Pons (tissue), 1 donor: ENCODE results near the gene CCT8L2.
A peak's percentile ranks its signal among the peaks of the same experiment; 100 is the strongest.
"Not testable (repeated sequence)": the region's sequence is repeated elsewhere in the genome, so short reads cannot be mapped to it uniquely, and the experiment has no call there.

ENCODE experiments used
- DNase-seq: peaks from one replicate; pipeline ENCODE4 v3.0.0-alpha.2; 2016; ENCODE audit warnings: low spot score

CCT8L2 gene, protein sequence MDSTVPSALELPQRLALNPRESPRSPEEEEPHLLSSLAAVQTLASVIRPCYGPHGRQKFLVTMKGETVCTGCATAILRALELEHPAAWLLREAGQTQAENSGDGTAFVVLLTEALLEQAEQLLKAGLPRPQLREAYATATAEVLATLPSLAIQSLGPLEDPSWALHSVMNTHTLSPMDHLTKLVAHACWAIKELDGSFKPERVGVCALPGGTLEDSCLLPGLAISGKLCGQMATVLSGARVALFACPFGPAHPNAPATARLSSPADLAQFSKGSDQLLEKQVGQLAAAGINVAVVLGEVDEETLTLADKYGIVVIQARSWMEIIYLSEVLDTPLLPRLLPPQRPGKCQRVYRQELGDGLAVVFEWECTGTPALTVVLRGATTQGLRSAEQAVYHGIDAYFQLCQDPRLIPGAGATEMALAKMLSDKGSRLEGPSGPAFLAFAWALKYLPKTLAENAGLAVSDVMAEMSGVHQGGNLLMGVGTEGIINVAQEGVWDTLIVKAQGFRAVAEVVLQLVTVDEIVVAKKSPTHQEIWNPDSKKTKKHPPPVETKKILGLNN

DNA sequence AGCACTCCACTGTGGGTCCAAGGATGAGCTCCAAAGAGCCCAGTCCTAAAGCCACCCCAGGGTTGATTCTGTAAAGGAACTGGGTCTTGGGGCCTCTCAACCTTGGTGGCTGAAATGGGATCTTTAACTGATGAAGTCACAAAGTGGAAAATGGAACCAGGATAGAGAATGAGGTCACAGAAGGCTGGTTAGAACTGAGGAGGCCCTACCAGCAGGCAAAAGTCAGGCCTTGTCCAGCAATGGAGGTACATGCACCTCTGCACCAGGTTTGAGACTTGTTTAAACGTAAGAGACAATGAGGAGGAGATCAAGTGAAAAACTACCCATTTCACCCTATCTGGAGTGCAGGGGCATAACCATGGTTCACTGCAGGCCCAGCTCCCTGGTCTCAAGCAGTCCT lies at the start of gene CCT8L2:
TSS of gene CCT8L2 (minus strand) at position 101 of the 400 bp plus-strand sequence. CDS start 260 bp downstream, outside the sequence.
- not testable (repeated sequence) for DNase-seq

DNA sequence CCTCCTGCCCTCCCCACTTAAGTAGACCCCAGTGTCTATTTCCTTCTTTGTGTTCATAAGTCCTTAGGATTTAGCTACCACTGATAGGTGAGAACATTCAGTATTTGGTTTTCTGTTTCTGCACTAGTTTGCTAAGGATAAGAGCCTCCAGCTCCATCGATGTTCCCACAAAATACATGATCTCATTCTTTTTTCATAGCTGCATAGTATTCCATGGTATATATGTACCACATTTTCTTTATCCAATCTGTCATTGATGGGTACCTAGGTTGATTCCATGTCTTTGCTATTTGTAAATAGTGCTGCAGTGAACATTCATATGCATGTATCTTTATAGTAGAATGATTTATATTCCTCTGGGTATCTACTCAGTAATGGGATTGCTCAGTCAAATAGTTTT lies 42.8 kb upstream of the CCT8L2 start:
- DNase-seq: not testable (repeated sequence)

DNA sequence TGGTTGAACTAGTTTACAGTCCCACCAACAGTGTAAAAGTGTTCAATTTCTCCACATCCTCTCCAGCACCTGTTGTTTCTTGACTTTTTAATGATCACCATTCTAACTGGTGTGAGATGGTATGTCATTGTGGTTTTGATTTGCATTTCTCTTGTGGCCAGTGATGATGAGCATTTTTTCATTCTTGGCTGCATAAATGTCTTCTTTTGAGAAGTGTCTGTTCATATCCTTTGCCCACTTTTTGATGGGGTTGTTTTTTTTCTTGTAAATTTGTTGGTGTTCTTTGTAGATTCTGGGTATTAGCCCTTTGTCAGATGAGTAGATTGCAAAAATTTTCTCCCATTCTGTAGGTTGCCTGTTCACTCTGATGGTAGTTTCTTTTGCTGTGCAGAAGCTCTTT lies 41.5 kb upstream of the CCT8L2 start:
- not testable (repeated sequence) for DNase-seq

DNA sequence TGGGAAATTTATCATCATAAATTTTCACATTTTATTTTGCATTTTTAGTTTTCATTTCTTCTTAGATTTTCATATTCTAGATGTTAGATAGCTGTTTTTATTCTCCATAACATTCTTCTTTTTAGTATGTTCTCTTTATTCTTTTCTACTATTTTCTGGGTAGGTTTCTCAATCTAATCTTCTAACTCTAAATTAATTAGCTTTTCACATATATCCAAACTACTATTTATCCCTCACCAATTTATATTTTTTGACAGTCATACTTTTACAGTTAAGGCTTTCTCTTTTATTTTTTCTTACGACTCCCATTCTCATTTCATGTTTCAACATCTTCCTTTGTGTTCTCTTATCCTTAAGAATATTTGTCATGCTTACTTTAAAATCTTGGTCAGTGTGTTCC lies 35.9 kb upstream of the CCT8L2 start:
- not testable (repeated sequence) for DNase-seq

DNA sequence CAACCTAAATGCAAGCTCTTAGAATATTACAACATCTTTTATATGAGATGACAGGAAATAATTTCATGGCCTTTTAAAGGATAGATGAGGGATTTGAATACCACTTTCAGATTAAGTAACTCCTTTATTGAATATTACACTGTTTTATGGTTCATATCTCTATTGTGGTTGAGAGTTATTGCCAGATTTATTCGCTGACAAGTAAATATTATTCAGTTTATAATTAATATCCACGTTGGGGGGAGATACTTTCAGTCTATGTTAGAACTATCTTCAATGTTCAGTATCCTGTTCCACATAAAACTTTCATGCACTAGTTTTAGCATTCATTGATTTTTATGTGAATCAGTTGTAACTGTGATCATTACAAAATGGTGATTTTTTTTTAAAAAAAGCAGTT lies 32.4 kb upstream of the CCT8L2 start:
- DNase-seq: not testable (repeated sequence)

DNA sequence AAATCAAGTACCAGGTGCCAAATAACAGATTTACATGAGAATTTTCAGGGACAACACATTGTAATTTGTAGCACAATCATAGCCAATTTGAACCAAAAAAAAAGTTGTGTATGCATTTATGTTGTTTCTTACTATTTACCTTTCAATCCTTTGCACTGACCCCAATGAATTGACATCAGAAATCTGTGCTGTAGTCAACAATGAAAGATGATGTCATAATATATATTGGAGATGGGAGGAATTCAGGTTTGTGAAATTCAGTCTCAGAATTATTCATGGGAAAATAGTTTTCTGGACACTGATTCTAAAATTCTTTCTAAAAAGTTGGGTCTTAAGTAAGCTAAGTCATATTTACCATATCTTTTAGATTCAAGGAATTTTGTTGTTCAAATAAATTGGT lies 31.0 kb upstream of the CCT8L2 start:
- DNase-seq: not testable (repeated sequence)

DNA sequence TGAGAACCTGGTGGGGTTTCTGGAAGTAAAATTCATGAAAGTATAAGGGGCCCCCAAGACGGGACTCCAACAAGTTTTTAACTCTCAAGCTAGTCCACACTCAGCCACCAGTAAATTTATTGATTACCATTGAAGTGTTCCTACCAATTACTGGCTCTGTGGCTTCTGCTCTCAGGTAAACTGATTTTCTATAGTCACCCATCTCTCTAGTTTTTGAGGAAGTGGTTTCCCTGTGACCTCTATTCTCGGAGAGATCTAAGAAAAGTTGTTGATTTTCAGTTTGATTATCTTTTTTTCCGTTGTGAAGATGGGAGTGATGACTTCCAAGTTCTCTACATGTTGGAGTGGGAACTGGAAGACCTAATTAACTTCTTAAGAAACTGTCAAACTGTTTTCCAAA lies 24.9 kb upstream of the CCT8L2 start:
- not testable (repeated sequence) for DNase-seq

DNA sequence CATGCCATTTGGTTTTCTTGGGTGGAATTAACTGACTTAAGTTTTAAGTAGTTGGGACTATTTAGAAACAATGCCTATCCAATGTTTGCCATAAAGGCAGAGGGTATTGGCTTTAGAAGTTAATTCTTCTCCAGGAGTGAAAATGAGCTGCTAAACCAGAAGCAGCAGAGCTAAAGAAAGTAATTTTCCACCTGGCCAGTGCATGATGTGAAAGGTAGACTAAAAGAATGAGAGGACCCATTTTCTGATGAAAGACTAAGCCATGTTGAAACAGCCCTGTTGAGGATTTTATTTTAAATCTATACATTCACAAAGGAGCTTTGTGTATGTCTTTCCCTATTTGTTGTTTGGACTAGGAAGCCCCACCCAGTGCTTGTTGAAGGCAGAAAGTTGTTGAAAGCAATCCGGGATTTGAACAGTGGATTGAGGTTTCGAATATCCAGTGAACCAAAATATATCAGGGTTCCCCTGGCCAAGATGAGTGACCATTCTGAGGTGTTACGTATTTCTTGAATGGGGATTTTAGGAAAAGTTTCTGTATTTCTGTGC lies 23.9 kb upstream of the CCT8L2 start:
- DNase-seq: not testable (repeated sequence)

DNA sequence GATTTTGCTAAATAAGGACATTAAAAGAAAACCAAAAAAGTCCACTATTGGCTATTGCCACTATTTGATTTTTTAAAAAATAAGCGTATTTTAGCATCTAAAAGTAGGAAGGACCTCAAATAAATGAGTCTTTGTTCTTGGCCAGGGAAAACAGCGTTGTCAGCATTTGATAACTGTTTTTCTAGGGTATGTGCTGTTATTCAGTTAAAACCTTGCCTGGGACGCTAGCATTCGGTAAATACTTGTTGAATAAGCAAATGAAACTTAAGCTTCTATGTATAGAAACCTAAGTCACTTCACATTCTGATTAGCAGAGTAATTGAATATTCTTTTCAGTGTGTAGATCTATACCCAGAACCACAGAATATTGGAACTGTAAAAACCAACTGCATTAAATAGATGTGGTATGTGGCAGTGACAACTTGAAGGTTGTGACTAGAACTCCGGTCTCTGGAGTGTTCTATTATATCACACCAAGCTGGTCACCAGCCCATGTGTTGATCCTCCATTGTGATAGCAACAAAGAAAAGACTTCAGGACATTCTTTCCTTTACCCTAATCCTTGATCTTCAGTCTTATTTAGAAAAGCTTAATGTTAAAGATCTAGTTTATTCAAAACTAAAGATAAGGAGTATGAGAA lies 23.1 kb upstream of the CCT8L2 start:
- DNase-seq: not testable (repeated sequence)

DNA sequence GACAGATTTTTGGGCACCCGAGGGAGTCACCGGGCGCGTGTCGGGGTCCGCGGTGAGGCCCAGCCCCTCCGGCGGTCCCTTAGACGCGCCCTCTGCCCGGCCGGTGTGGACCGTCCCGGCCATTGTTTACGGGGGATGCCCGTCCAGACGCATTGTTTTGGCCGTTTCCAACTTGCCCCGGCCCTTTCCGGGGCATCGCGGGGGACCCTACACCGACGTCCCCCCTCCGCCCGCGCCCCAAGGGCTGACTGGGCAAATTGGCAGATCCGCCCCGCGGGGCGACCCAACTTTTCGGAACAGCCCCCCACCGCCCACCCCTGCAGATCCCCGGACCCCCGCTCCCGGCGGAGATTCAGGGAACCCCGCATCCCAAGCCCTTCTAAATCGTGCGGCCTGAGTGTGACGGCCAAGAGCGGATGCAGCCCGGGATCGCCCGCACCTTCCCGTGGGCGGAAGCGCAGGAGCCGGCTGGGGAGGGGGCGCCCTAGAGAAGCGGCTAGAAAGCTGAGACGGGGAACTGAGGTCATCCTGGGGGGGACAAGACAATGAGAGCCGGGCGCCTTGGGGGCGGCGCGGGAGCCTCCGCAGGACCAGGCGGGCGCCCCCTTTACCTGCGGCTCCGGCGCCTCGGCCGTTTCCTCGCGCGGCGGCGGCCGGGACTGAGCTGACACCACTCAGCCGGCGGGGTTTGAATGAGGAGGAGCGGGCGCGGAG lies 17.1 kb upstream of the CCT8L2 start:
- DNase-seq: no peak

DNA sequence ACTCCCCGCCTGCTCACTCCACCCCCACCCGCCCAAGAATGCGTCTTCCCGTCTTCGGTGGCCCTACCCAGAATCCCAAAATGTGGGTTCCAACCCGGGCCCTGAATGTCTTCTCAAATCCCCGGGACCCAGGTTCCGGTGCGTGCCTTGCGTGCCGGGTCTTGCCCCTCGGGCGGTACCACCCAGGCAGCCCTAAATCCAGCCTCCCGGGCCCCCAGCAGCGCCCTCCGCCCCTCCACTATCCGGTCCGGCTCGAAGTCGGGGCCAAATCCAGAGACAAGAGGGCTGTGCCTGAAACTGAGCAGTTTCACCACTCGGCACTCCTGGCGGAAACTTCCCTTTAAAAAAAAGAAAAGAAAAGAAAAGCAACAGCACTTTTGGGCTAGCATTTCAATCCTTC lies 16.3 kb upstream of the CCT8L2 start:
- DNase-seq: no peak

DNA sequence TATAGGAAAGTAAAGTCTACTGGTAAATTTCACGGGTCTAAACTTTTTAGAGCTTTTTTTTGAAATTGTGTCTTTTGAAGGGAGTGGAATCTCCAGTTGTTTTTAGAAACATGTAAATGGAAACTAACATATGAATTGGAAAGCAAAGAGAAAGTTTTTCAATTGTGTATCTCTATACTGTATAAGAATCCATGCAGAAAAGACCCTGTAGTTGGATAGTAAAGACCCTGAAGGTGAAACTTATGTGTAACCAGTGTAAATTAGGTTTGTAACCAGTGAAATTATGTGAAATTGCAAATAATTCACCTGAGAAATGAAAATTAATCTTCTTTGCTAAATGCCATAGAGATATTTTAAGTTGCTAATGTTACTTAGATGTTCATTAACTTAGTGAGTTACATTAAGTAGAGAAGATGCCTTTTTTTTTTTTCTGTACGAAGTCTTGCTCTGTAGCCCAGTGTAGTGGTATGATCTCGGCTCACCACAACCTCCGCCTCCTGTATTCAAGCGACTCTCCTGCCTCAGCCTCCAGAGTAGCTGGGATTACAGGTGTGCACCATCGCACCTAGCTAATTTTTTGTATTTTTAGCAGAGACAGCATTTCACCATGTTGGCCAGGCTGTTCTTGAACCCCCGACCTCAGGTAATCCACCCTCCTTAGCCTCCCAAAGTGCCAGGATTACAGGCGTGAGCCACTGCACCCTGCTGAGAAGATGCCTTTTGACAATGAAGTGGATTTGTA lies 11.8 kb upstream of the CCT8L2 start:
- not testable (repeated sequence) for DNase-seq

DNA sequence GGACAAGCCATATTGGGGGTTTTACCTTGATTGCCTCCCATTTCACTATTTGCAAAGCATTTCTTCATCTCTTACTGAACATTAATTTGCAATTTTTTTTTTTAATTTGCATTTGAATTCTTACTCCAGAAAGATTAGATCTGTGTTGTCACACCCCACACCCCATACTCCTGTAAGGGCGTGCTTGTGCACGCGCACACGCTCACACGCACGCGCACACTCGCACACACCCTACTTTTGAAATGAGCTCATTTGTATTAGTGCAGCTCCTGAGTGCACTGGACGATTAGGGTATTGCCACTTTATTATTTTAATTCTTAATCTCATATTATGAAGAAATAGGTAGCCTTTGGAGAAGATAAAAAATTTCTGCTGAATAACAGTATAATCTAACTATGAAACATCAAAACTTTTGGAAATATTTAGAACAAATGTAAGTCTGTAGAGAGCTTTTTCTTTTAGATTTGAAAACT lies 11.2 kb upstream of the CCT8L2 start:
- not testable (repeated sequence) for DNase-seq

DNA sequence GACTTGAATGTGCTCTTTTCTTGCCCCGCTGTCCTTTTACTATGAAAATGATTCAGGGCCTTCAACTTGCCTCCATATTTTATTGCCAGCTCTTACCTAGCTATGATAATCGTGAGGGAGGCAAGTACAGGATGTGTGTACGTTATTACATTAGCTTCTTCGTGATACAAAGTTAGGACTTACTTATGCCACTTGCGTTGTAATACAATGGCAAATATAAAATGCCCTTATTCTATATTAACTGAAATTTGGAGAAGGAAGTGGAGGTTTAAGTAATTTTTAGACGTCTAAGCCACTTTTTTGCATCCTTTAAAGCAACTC lies 10.8 kb upstream of the CCT8L2 start:
- peak; percentile 8 for DNase-seq

DNA sequence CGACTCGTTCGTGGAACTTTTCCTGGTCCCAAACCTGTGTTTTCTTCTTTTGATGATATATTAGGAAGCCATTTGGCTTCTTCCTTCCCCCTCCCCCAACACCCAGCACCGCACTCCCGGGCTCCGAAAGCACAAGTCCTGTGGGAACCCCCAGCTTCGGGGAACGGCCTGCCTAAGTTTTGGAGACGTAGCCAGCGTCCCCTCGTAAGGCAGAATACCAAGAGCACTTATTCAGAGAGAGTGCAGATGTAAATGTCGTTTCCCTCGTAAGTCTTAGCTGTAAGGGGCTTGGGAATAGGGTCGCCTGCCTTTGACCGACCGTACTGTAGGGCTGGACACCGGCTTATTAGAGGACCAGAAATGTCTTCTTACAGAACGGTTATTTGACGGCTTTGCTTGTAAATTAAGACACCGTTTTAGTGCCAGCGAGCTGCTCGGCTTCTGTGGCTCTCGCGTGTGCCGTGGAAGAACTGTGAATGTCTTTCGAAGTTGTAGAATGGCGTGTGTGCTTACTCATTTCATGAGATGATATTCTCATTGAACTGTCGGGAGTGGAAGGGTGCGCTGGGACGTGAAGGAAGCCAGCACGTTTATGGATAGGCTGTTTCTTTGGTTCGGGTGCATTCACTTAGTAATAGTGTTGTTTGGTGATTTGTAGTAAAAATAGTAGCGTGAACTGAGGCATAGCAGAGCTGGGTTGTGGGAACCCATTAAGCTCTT lies 10.3 kb upstream of the CCT8L2 start:
- DNase-seq: peak; percentile 7

DNA sequence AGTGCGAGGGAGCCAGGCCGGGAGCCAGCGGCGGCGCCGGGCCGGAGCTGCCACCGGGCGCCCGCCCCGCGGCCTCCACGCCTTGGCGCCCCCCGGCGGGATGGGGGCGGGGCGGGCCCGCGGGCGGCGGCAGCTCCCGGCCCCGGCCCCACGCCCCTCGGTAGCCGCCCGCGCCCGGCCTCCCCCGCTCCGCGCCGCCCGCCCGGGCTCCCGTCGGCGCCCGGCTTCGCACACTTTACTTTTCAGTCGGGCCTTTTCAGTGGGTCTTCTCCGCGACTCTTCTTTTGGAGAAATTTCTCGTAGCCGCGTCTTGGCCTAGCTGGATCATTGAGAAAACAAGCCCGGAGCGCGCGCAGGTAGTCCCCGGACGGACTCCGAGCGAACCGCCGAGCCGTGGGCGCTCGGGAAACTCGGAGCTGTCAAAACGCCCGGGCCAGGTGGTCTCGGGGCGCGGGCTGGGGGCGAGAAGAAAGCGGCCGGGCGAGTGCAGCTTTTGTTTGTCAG lies 9.7 kb upstream of the CCT8L2 start:
- DNase-seq: not testable (repeated sequence)

DNA sequence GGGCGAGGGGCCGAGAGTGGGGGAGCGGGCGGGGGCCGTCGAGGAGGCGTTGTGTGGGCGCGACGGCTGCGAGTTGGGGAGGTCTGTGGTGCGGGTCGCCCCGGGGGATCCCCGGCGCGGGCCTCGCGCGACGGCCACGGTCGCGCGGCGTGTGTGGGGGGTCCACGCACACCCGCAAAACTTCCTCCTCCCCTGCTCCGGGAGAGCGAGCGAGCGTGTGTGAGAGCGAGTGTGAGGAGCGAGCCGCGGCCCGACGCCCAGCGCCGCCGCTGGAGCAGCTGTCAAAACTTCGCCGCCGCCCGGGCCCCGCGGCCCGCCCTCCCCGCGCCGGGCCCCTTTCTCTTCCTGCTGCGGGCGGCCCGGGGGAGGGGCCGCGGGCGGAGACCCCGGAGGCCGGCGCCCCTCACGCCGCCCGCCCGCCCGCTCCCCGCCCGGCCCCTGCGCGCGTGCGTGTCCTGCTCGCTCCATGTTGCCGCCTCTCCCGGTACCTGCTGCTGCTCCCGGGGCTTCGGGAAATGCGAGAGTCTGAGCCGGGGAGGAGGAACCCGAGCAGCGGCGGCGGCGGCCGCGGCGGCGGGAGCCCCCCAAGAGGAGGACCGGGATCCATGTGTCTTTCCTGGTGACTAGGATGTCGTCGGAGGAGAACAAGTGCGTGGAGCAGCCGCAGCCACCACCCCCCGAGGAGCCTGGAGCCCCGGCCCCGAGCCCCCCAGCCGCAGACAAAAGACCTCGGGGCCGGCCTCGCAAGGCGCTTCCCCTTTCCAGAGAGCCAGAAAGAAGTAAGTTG lies 9.0 kb upstream of the CCT8L2 start:
- DNase-seq: peak; percentile 6

DNA sequence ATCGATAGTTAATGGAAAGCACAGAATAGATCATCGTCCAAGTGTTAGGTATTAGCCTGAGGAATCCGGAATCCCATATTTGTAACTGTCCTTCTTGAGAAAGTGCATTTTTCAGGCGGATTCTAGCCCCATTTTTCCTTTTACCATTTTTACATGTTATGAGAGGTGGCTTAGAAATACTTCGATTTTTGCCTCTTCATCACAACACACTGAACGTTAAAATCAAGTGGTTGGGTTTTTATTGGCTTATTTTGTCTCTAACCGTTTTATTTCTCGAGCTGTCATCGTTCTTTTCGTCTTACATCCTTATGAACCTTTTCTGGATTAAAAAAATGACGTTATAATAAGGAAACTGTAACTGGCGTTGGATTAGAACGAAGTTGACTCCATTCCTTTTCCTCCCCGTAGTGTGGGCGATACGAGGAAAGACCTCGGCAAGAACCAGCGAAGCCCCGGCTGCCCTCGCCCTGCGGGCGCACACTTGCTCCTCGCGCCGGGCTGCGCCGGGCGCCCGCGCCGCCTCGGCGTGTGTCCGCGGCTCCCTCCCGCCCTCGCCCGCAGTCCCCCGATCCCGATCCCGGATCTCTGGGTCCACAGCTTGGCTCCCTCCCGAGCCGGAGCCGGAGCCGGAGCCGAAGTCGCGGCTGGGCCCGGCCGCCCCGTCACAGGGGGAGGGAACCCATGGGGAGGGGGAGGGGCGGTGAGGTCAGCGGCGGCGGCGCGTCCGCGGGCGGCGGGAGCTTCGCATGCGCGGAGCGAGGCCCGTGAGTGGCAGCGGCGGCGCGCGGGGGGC lies 8.2 kb upstream of the CCT8L2 start:
- DNase-seq: peak; percentile 64

DNA sequence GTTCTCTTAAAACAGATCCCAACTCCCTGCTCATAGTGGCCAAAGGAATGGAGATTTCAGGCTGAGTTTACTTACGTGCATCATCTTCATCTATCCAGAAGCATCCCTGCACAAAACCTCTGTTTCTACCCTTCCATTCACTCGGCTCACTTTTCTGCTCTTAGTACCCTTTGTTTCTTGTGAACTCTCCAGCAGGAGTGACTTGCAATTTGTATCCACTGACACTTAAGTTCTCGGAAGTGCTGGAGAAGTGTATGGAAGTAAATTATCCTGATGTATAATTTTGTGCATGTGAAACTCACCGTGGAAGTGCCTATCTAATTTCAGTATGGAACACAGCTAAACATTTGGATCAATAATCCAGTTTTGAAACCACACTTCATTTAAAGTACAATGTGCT lies 7.0 kb upstream of the CCT8L2 start:
- DNase-seq: peak; percentile 2
